K562 (cell line): ENCODE measurements around the gene ALDOC. TPM values are rescaled to one million over a fixed set of nuclear protein-coding genes. Genes with fewer than 3 reads are reported as not detected.

ENCODE experiments used
- CCAR2 ChIP-seq: fragments of 200-400 bp; formaldehyde crosslinking; IDR thresholded peaks from 2 replicates; pipeline ENCODE4 v1.6.1; 2017; ENCODE audit warnings: mild to moderate bottlenecking, low read depth, low read length
- HBP1 ChIP-seq: fragments of 450-650 bp; formaldehyde crosslinking; IDR thresholded peaks from 2 replicates; pipeline ENCODE4 v1.4.0; 2022; ENCODE audit warnings: missing genetic modification characterization
- HNRNPUL1 ChIP-seq: fragments of 200-400 bp; formaldehyde crosslinking; IDR thresholded peaks from 2 replicates; pipeline ENCODE4 v1.6.1; 2017; ENCODE audit warnings: low read length
- LARP7 ChIP-seq: fragments of 450-650 bp; IDR thresholded peaks from 2 replicates; pipeline ENCODE4 v1.6.1; 2016
- NR2C2 ChIP-seq, 2 experiments: fragments of 200-800 bp in 1 of 2; sonication (Bioruptor generic) in 1 of 2; sonication (generic) in 1 of 2; formaldehyde crosslinking in 1 of 2; IDR thresholded peaks; 2 replicates each; pipeline versions ENCODE4 v1.6.1 to v1.8.0; 2016 to 2022; ENCODE audit warnings: mild to moderate bottlenecking in 1 of 2, missing compliant biosample characterization in 1 of 2, missing genetic modification characterization in 1 of 2, missing genetic modification reagents in 1 of 2
- PTRF ChIP-seq: fragments of 450-650 bp; IDR thresholded peaks from 2 replicates; pipeline ENCODE4 v1.6.1; 2016; ENCODE audit warnings: mild to moderate bottlenecking, missing genetic modification characterization, missing compliant biosample characterization
- SMARCE1 ChIP-seq: fragments of 450-650 bp; IDR thresholded peaks from 2 replicates; pipeline ENCODE4 v1.7.1; 2016; ENCODE audit warnings: mild to moderate bottlenecking
- SPI1 ChIP-seq: IDR thresholded peaks from 2 replicates; pipeline ENCODE4 v1.6.1; 2011; ENCODE audit warnings: low read depth, low read length, control low read depth, borderline replicate concordance
- STAT6 ChIP-seq: sonication (generic); formaldehyde crosslinking; IDR thresholded peaks from 2 replicates; pipeline ENCODE4 v1.8.1; 2023; ENCODE audit warnings: mild to moderate bottlenecking, missing genetic modification reagents
- TAF15 ChIP-seq: fragments of 200-400 bp; formaldehyde crosslinking; IDR thresholded peaks from 2 replicates; pipeline ENCODE4 v1.6.1; 2017; ENCODE audit warnings: mild to moderate bottlenecking, low read depth, low read length, moderate library complexity
- TARDBP ChIP-seq: fragments of 450-650 bp; IDR thresholded peaks from 2 replicates; pipeline ENCODE4 v1.6.1; 2016
- TBL1XR1 ChIP-seq, 2 experiments: IDR thresholded peaks; 2 replicates each; pipeline ENCODE4 v1.6.1; 2012; ENCODE audit warnings: improper control_type of control experiment in 2 of 2, low read length in 2 of 2, mild to moderate bottlenecking in 1 of 2
- ZBTB34 ChIP-seq: fragments of 250-450 bp; sonication (Bioruptor Pico); IDR thresholded peaks from 2 replicates; pipeline ENCODE4 v1.8.0; 2021; ENCODE audit warnings: mild to moderate bottlenecking, moderate library complexity
- ZNF174 ChIP-seq: fragments of 250-450 bp; sonication (Bioruptor Pico); IDR thresholded peaks from 2 replicates; pipeline ENCODE4 v1.4.0; 2020; ENCODE audit warnings: mild to moderate bottlenecking
- ZNF239 ChIP-seq: fragments of 250-450 bp; sonication (Bioruptor Pico); IDR thresholded peaks from 2 replicates; pipeline ENCODE4 v1.4.0; 2020; ENCODE audit warnings: mild to moderate bottlenecking
- ZNF316 ChIP-seq: fragments of 450-650 bp; IDR thresholded peaks from 2 replicates; pipeline ENCODE4 v1.6.1; 2016
- ZNF395 ChIP-seq: fragments of 200-800 bp; sonication (Bioruptor generic); IDR thresholded peaks from 2 replicates; pipeline ENCODE4 v1.6.1; 2017; ENCODE audit warnings: missing genetic modification characterization, missing compliant biosample characterization
- ZNF444 ChIP-seq: fragments of 250-450 bp; sonication (Bioruptor Pico); IDR thresholded peaks from 2 replicates; pipeline ENCODE4 v1.4.0; 2020; ENCODE audit warnings: mild to moderate bottlenecking, moderate library complexity
- ZNF77 ChIP-seq: fragments of 250-450 bp; sonication (Bioruptor Pico); IDR thresholded peaks from 2 replicates; pipeline ENCODE4 v1.5.0; 2020
- polyA plus RNA-seq, 8 experiments: library from polyadenylated mRNA; depleted of rRNA in 4 of 8; stranded (reverse) in 5 of 8; unstranded in 3 of 8; fragments of >200 nt; fragmentation: Nextera tagmentation in 2 of 8; fragmentation: Illumina TruSeq in 1 of 8; extraction: Ambion mirVana in 2 of 8; extraction: Trizol in 1 of 8; gene quantifications; 2 replicates each; pipeline versions ENCODE4 v1.2.1 to v1.2.3, GENCODE V29; 2011 to 2014; ENCODE audit warnings: inconsistent platforms in 1 of 8, missing spikeins in 1 of 8
- total RNA-seq, 7 experiments: library from RNA; depleted of rRNA in 6 of 7; stranded (reverse); fragments of >200 nt in 6 of 7; fragmentation: Illumina TruSeq in 2 of 7; extraction: Trizol in 2 of 7; gene quantifications; 2 replicates each; pipeline versions ENCODE4 v1.2.1 to v1.2.3, GENCODE V29; 2011 to 2021; ENCODE audit warnings: low replicate concordance in 1 of 7

ALDOC gene
- total and polyA plus RNA-seq, 9 of the 15 experiments (the other 6 are each of a cell fraction or from before 2014, with no cell fraction given), result 43.2 to 263 (median 99.2) TPM

- peak; percentile 17 to 33; a peak in 2 of 4 replicates for TF ChIP-seq TBL1XR1 (IDR thresholded peaks at IDR 0.05; ENCODE audit: low read length in 2 of 2)
- no peak for TF ChIP-seq ZNF444 (CRISPR knock-in tag)
- TF ChIP-seq HBP1 (CRISPR knock-in tag), result no peak
- TF ChIP-seq NR2C2 (CRISPR knock-in tag; IDR thresholded peaks at IDR 0.05), result no peak
- peak; percentile 45 for TF ChIP-seq NR2C2 (tag; IDR thresholded peaks at IDR 0.05)
- TF ChIP-seq SMARCE1, result peak; percentile 38; the same call in 1 of the 2 replicates
- TF ChIP-seq ZNF316, result no peak
- TF ChIP-seq TARDBP, result no peak
- no peak for TF ChIP-seq ZNF77
- no peak for TF ChIP-seq STAT6 (CRISPR knock-in tag)
- TF ChIP-seq ZNF174 (CRISPR knock-in tag), result no peak
- no peak for TF ChIP-seq ZBTB34 (CRISPR knock-in tag)
- TF ChIP-seq HNRNPUL1, result no peak
- TF ChIP-seq ZNF395 (CRISPR knock-in tag), result 0 out of 2 replicates have a peak, but pooled peaks have one; percentile 16
- no peak for TF ChIP-seq ZNF239 (CRISPR knock-in tag)
- no peak for TF ChIP-seq LARP7
- TF ChIP-seq CCAR2, result no peak
- no peak for TF ChIP-seq PTRF (tag)
- no peak for TF ChIP-seq TAF15
- TF ChIP-seq SPI1, result peak; percentile 39; the same call in 1 of the 2 replicates
These were observed 5.2 kb downstream of the ALDOC start, which contains the start of gene PIGS (continued) for GRCh38 chr17:28571361-28572122.
